ENCODE data around the gene BAIAP2L1. TPM values are rescaled to one million over a fixed set of nuclear protein-coding genes. Genes with fewer than 3 reads are reported as not detected.

The BAIAP2L1 gene
- total and polyA plus RNA-seq, 7 donors: 0.27 to 44.2 (median 3.0) TPM

DNA sequence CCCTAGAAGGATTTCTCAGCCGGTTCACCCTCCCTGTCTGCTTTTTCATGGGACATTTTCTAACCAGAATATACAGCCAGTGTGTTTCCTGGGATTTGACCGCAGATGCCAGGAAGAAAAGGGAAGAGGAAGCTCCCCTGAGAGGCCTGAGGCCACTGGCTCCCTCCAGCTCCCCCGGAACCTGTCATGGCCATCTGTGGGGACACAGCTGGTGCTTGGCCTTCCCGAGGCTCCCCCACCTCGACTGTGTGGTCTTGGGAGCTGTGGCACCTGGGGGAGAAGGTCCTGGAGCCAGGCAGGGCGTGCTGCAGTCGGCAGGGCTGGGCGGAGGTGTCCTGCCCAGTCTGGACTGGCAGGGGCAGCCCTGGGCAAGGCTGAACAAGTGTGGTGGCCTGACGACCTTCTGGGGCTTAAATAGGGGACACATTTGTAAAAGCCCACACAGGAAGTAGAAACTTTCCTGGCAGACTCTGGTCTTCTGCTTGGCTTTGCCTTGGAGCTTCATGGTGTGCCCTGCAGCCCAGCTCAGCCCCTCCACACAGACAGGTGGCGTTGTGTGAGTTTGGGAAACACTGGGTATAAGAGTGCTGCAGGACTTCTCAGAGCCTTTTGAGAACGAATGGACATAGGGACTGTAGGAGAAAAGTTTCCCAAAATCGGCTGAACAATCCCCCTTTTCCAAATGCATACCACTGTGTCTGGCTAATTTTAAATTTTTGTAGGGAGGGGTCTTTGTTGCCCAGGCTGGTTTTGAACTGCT lies 112.6 kb downstream of the BAIAP2L1 start:
- 51 to 66% methylated on average over 12 of the region's 12 CpGs for WGBS, 2 donors
- Histone ChIP-seq H3K4me1 (peaks cover 0 to 65% (median 56%) of the 10 kb centered on the region in 4 donors), H3K9me3 (no peaks in the 10 kb centered on the region), H3K27me3 (no peaks in the 10 kb centered on the region), H3K36me3 (peaks cover 14 to 43% (median 17%) of the 10 kb centered on the region in 4 donors), H3K27ac (peak overlapping the region in 1 of 4 donors; percentile 95), H3K4me3 (no peak overlapping the region)
- DNase-seq: no peak
- TF ChIP-seq CTCF (IDR thresholded peaks at IDR 0.05) (no peak), EP300 (IDR thresholded peaks at IDR 0.05) (no peak), POLR2AphosphoS5 (IDR thresholded peaks at IDR 0.05) (no peak)
- intact Hi-C loops (cut with DNase I): no loop called here

DNA sequence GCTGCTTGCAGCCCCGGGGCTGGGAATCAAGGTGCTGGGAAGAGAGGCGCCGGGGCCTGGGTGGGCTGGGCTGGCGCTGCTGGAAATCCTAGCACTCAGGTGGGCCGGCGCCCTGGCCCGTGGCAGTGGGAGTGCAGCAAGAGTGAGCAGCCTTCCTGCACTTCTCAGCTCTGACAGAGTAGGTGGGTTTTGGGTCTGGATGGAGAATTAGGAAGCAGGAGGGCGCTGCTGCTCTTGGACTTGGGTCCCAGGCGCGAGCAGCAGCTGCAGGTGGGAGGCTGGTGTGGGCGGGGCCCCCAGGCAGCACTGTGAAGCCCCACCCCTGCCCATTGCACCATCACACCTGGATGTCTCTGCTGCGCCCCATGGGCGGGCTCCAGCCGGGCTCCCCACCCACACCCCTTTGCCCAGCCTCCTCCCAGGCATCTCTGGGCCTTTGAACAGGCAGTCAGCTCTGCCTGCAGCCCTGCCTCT lies 113.4 kb downstream of the BAIAP2L1 start:
- 34 to 73% methylated on average over 14 of the region's 14 CpGs for WGBS, 2 donors
- intact Hi-C loops (cut with DNase I): no loop called here

GRCh38 chr7:98286701-98287485 lies 114.0 kb downstream of the BAIAP2L1 start:
- H3K4me3 ChIP-seq: peak overlapping the region in 1 of 4 donors; percentile 99
- WGBS, 2 donors: 77 to 85% methylated on average over 21 of the region's 21 CpGs
- peaks cover 0 to 74% (median 66%) of the 10 kb centered on the region in 4 donors for H3K4me1 ChIP-seq
- TF ChIP-seq EP300 (IDR thresholded peaks at IDR 0.05) (no peak), POLR2A (IDR thresholded peaks at IDR 0.05) (no peak), CTCF (IDR thresholded peaks at IDR 0.05) (no peak), POLR2AphosphoS5 (IDR thresholded peaks at IDR 0.05) (no peak)
- H3K27ac ChIP-seq: peak overlapping the region; percentile 95 to 97 (median 96)
- no peaks in the 10 kb centered on the region for H3K27me3 ChIP-seq
- H3K9me3 ChIP-seq: no peaks in the 10 kb centered on the region
- DNase-seq: no peak
- peaks cover 5 to 30% (median 12%) of the 10 kb centered on the region in 4 donors for H3K36me3 ChIP-seq
- intact Hi-C loops (cut with DNase I): no loop called here

More for the DNA sequence above, 113.4 kb downstream of the BAIAP2L1 start:
- no peaks in the 10 kb centered on the region for H3K27me3 ChIP-seq
- no peak for TF ChIP-seq EP300 (IDR thresholded peaks at IDR 0.05)
- TF ChIP-seq POLR2AphosphoS5 (IDR thresholded peaks at IDR 0.05): no peak
- no peak for TF ChIP-seq CTCF (IDR thresholded peaks at IDR 0.05)
- TF ChIP-seq POLR2A (IDR thresholded peaks at IDR 0.05): no peak
- H3K4me1 ChIP-seq: peaks cover 0 to 72% (median 64%) of the 10 kb centered on the region in 4 donors
- no peaks in the 10 kb centered on the region for H3K9me3 ChIP-seq
- H3K4me3 ChIP-seq: no peak overlapping the region
- peaks cover 11 to 36% (median 16%) of the 10 kb centered on the region in 4 donors for H3K36me3 ChIP-seq
- no peak for DNase-seq
- H3K27ac ChIP-seq: peak overlapping the region in 3 of 4 donors; percentile 95 to 97 (median 96)

- WGBS, 2 donors: 58 to 79% methylated on average over 14 of the region's 14 CpGs
- H3K9me3 ChIP-seq: no peaks in the 10 kb centered on the region
- intact Hi-C loops (cut with DNase I): no loop called here
Observed at GRCh38 chr7:98286093-98286539, 114.8 kb downstream of the BAIAP2L1 start.

More at GRCh38 chr7:98286093-98286539, 114.8 kb downstream of the BAIAP2L1 start:
- TF ChIP-seq POLR2A (IDR thresholded peaks at IDR 0.05) (no peak), POLR2AphosphoS5 (IDR thresholded peaks at IDR 0.05) (peak in 1 of 4 donors; percentile 63)
- H3K36me3 ChIP-seq: peaks cover 0 to 22% (median 6%) of the 10 kb centered on the region in 4 donors
- DNase-seq: peak; percentile 84
- peaks cover 0 to 74% (median 66%) of the 10 kb centered on the region in 4 donors for H3K4me1 ChIP-seq
- peak overlapping the region; percentile 95 to 97 (median 96) for H3K27ac ChIP-seq
- no peaks in the 10 kb centered on the region for H3K27me3 ChIP-seq
- peak overlapping the region in 3 of 4 donors; percentile 2 to 100 (median 99) for H3K4me3 ChIP-seq
